Pulmonary artery endothelial cell (primary cell): Measurements from ENCODE around the gene C6orf47. TPM values are rescaled to one million over a fixed set of nuclear protein-coding genes. Genes with fewer than 3 reads are reported as not detected.

ENCODE experiments used
- DNase-seq: peaks from one replicate; pipeline ENCODE4 v3.0.0-alpha.2; 2011; ENCODE audit warnings: low read depth, low spot score
- total RNA-seq: library from RNA; depleted of rRNA; stranded (reverse); fragments of >200 nt; gene quantifications from 2 replicates; pipeline ENCODE4 v1.2.3, GENCODE V29; 2014

The C6orf47 gene
- total RNA-seq, 1 donor from 2014 or later, result 20.5 TPM

DNA sequence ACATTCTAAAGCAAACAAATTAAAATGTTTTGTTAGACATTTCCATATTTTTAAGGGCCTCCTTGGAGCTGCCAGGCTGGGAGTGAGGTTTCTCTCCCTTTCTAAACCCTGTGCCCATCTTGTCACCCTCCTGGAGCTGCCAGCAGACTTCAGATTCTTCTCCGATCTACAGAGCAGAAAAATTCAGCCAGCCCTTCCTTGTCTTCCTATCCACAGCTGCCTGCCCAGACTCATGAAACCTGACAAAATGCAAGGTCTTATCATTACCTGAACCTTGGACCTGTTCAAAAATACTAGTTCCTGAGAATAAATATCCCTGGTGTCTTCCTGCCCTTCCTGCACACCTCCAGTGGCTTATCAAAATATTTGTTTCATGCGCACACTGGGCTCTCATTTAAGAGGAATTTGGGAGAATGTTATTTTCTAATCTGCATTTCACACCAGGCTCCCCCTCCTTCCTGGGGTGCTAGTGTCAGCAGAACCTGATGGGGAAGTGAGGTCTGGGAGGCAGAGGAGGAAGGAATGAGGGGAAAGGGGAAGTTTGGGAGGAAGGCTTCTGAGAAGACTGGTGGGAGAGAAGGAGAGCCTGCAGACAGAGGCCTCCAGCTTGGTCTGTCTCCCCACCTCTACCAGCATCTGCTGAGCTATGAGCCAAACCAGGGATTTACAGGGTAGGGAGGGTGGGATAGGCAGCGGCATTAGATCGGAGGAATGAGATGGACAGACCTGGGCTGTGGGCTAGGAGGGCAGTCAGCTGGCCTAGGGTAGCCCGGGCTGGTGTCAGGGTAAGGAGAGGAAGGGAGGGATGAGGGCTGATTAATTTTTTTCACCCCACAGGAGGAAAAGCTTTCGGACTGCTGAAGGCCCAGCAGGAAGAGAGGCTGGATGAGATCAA lies 45.6 kb downstream of the C6orf47 start, which contains the start of gene AIF1:
Gene AIF1, plus strand, starts transcription at position 551 of the 895 bp plus-strand sequence. Its CDS starts 96 bp downstream, at position 647.
- no peak for DNase-seq

DNA sequence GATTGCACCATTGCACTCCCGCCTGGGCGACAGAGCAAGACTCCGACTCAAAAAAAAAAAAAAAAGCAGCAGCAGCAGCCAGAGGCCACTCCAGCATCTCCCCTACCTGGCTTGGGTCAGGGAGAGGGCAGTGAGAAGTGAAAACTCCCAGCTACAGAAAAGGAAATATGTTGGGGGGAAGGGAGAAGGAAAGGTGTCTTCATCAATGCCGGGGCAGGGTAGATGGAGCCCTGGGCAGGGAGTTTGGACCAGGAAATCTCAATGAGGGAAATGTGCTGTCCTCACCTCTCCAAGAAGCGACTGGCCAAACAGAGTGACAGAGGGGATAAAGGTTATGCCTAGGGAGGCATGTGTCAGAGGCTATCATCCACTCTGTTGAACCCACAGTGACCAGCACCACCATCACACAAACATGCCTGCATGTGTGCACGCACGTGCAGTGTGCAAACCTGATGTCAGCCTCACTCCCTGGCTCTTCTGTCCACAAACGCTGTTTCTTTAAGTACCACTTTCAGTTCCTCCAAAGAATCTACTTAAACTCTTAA lies 46.4 kb downstream of the C6orf47 start:
- no peak for DNase-seq

DNA sequence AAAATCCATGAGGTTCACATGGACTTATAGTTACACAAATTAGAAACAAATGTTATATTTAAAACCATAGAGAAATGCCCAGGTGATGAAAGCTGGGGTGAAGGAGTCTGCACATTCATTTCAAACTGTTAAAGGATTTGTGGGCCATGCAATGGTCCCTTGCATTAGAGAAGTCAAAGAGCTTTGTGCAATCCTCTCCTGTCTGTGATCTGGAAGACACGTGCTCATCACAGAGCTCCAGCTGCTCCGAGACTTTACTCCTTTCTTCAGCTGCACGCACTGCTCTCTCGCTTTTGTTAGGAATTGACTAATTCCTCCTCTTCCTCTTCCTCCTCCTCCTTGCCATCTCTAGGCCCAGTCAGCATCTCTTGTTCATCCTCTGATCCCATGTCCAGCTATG lies 49.6 kb downstream of the C6orf47 start:
- DNase-seq, result no peak

DNA sequence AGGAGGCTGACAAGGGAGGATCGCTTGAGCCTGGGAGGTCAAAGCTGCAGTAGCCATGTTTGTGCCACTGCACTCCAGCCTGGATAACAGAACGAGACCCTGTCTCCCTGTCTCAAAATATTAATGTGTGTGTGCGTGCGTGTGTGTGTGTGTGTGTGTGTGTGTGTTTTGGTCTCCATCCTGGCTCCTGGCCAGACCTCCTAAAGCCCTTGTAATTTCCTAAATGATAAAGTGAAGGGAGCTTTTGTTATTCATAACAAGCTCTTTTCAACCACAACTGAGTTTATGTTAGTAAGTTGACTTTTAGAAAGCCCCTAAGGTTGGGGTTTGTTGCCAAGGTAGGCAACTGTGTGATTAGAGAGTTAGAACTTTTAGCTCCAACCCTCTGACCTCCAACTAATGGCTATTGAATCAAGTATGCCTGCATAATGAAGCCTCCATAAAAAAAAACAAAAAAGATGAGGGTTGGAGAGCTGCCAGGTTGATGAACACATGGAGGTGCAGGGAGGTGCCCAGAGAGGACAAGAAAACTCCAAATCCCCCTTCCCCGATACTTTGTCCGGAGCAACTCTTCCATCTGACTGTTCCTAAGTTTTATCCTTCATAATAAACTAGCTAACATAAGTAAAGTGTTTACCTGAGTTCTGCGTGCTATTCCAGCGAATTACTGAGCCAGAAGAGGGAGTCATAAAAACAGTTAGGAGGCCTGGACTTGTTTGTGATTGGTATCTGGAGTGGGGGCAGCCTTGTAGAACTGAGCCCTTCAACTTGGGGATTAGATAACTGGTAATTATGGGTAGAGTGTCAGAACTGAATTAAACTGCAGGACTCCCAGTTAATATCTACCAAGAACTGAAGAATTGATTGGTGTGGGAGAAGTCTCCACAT lies 50.8 kb downstream of the C6orf47 start:
- DNase-seq, result no peak

Other genes with a start within 250 kb of the C6orf47 start
- 24.8 and 29.2 TPM in 2 replicates for gene MICB, start 162.6 kb downstream of the C6orf47 start, total RNA-seq
- gene MCCD1, start 131.8 kb downstream of the C6orf47 start, total RNA-seq, result not detected in 2 replicates
- gene DDX39B, start 118.8 kb downstream of the C6orf47 start, total RNA-seq, result 507 and 634 TPM in 2 replicates
- 0.42 and 0.59 TPM in 2 replicates for gene ATP6V1G2, start 114.2 kb downstream of the C6orf47 start, total RNA-seq
- 21.9 and 30.1 TPM in 2 replicates for gene NFKBIL1, start 113.2 kb downstream of the C6orf47 start, total RNA-seq
- 0.07 TPM in 1 of 2 replicates, not detected in the other for gene LTA, start 88.5 kb downstream of the C6orf47 start, total RNA-seq
- gene TNF, start 85.2 kb downstream of the C6orf47 start, total RNA-seq, result not detected in 2 replicates
- gene LTB, start 78.4 kb downstream of the C6orf47 start, total RNA-seq, result 1.6 and 2.2 TPM in 2 replicates
- 0.14 and 0.73 TPM in 2 replicates for gene LST1, start 74.5 kb downstream of the C6orf47 start, total RNA-seq
- gene NCR3, start 67.8 kb downstream of the C6orf47 start, total RNA-seq, result not detected in 2 replicates
- not detected in 2 replicates for gene AIF1, start 45.5 kb downstream of the C6orf47 start, total RNA-seq
- 33.6 and 36.4 TPM in 2 replicates for gene PRRC2A, start 40.1 kb downstream of the C6orf47 start, total RNA-seq
- gene BAG6, start 8.1 kb downstream of the C6orf47 start, total RNA-seq, result 110 and 116 TPM in 2 replicates
- gene APOM, start 4.9 kb downstream of the C6orf47 start, total RNA-seq, result 0.40 and 0.46 TPM in 2 replicates
- 12.1 and 12.5 TPM in 2 replicates for gene GPANK1, start 4.2 kb upstream of the C6orf47 start, total RNA-seq
- 98.5 and 102 TPM in 2 replicates for gene CSNK2B, start 5.3 kb upstream of the C6orf47 start, total RNA-seq
- gene LY6G5B, start 9.2 kb upstream of the C6orf47 start, total RNA-seq, result 1.5 and 1.9 TPM in 2 replicates
- 0.86 and 0.88 TPM in 2 replicates for gene LY6G5C, start 20.3 kb upstream of the C6orf47 start, total RNA-seq
- gene ABHD16A, start 42.5 kb upstream of the C6orf47 start, total RNA-seq, result 37.3 and 65.3 TPM in 2 replicates
- not detected in 2 replicates for gene LY6G6F, start 46.1 kb upstream of the C6orf47 start, total RNA-seq
- not detected in 2 replicates for gene LY6G6D, start 54.6 kb upstream of the C6orf47 start, total RNA-seq
- gene LY6G6C, start 61.0 kb upstream of the C6orf47 start, total RNA-seq, result not detected in 2 replicates
- not detected in 2 replicates for gene MPIG6B, start 62.6 kb upstream of the C6orf47 start, total RNA-seq
- gene DDAH2, start 68.5 kb upstream of the C6orf47 start, total RNA-seq, result 84.0 and 89.4 TPM in 2 replicates
- 860 and 926 TPM in 2 replicates for gene CLIC1, start 75.8 kb upstream of the C6orf47 start, total RNA-seq
- gene MSH5, start 79.2 kb upstream of the C6orf47 start, total RNA-seq, result 6.1 and 6.7 TPM in 2 replicates
- gene SAPCD1, start 101.9 kb upstream of the C6orf47 start, total RNA-seq, result 0.78 and 0.92 TPM in 2 replicates
- gene VWA7, start 116.5 kb upstream of the C6orf47 start, total RNA-seq, result under 0.01 and 0.11 TPM in 2 replicates
- gene VARS1, start 135.0 kb upstream of the C6orf47 start, total RNA-seq, result 73.2 and 74.0 TPM in 2 replicates
- gene LSM2, start 146.2 kb upstream of the C6orf47 start, total RNA-seq, result 45.8 and 55.3 TPM in 2 replicates
- gene HSPA1L, start 154.5 kb upstream of the C6orf47 start, total RNA-seq, result 0.53 and 1.9 TPM in 2 replicates
- gene HSPA1A, start 154.8 kb upstream of the C6orf47 start, total RNA-seq, result 33.6 and 431 TPM in 2 replicates
- 48.7 and 575 TPM in 2 replicates for gene HSPA1B, start 167.0 kb upstream of the C6orf47 start, total RNA-seq
- gene NEU1, start 202.0 kb upstream of the C6orf47 start, total RNA-seq, result 54.3 and 71.7 TPM in 2 replicates
- 0.07 TPM in 1 of 2 replicates, not detected in the other for gene SLC44A4, start 218.2 kb upstream of the C6orf47 start, total RNA-seq
- gene EHMT2, start 236.9 kb upstream of the C6orf47 start, total RNA-seq, result 46.4 and 61.8 TPM in 2 replicates
- gene ZBTB12, start 241.3 kb upstream of the C6orf47 start, total RNA-seq, result 3.5 and 5.2 TPM in 2 replicates